DOHH2 (cell line): Measurements from ENCODE around the gene RECQL.

ENCODE experiments used
- H3F3A ChIP-seq: fragments of 200-600 bp; sonication (generic), shearing (Covaris generic); 2 replicates; pipeline ENCODE4 v1.6.0; 2016; ENCODE audit warnings: antibody characterized with exemption, mild to moderate bottlenecking; ENCODE audit not compliant: control insufficient read depth, insufficient read depth
- H3K27ac ChIP-seq: fragments of 200-600 bp; sonication (generic); 2 replicates; pipeline ENCODE4 v1.5.1; 2014; ENCODE audit warnings: low read depth, mild to moderate bottlenecking, low read length, moderate library complexity
- H3K27me3 ChIP-seq: fragments of 200-600 bp; sonication (generic); 2 replicates; pipeline ENCODE4 v1.6.1; 2014; ENCODE audit warnings: mild to moderate bottlenecking, low read length, mixed read lengths; ENCODE audit not compliant: control insufficient read depth
- H3K36me3 ChIP-seq: fragments of 200-600 bp; sonication (generic); 2 replicates; pipeline ENCODE4 v1.6.1; 2014; ENCODE audit warnings: mild to moderate bottlenecking, low read length, moderate library complexity, mixed read lengths; ENCODE audit not compliant: control insufficient read depth
- H3K4me1 ChIP-seq: fragments of 200-600 bp; sonication (generic); 2 replicates; pipeline ENCODE4 v1.6.1; 2014; ENCODE audit warnings: mild to moderate bottlenecking, low read length, mixed read lengths; ENCODE audit not compliant: control insufficient read depth
- H3K4me2 ChIP-seq: fragments of 200-600 bp; sonication (generic); 2 replicates; pipeline ENCODE4 v1.6.0; 2014; ENCODE audit warnings: mild to moderate bottlenecking, low read length, moderate library complexity
- H3K4me3 ChIP-seq: fragments of 200-600 bp; sonication (generic); 2 replicates; pipeline ENCODE4 v1.5.1; 2014; ENCODE audit warnings: mild to moderate bottlenecking, low read length, mixed read lengths
- H3K79me2 ChIP-seq: fragments of 200-600 bp; sonication (generic); 2 replicates; pipeline ENCODE4 v1.6.1; 2014; ENCODE audit warnings: mild to moderate bottlenecking, low read length, mixed read lengths; ENCODE audit not compliant: control insufficient read depth
- H3K9me2 ChIP-seq: fragments of 200-600 bp; sonication (generic); replicated peaks from 2 replicates; pipeline ENCODE4 v1.6.1; 2014; ENCODE audit warnings: mild to moderate bottlenecking, low read length, mixed read lengths; ENCODE audit not compliant: control insufficient read depth
- H3K9me3 ChIP-seq: fragments of 200-600 bp; sonication (generic); 2 replicates; pipeline ENCODE4 v1.6.1; 2014; ENCODE audit warnings: antibody characterized with exemption, low read length, mixed read lengths; ENCODE audit not compliant: control insufficient read depth, insufficient read depth
- H4K20me1 ChIP-seq: fragments of 200-600 bp; sonication (generic); 2 replicates; pipeline ENCODE4 v1.6.0; 2014; ENCODE audit warnings: low read depth, mild to moderate bottlenecking, antibody characterized with exemption, low read length, moderate library complexity; ENCODE audit not compliant: control insufficient read depth, insufficient read depth
- EZH2phosphoT487 ChIP-seq: fragments of 200-600 bp; sonication (generic); IDR thresholded peaks from 2 replicates; pipeline ENCODE4 v1.6.1; 2017; ENCODE audit warnings: borderline replicate concordance, mild to moderate bottlenecking, antibody characterized with exemption, low read length, moderate library complexity, mixed read lengths
- TF ChIP-seq, protein P1 (sequence below): fragments of 200-600 bp; sonication (generic); IDR thresholded peaks from one replicate; pipeline ENCODE4 v1.5.1; 2014; ENCODE audit warnings: antibody characterized with exemption, mild to moderate bottlenecking, low read depth, low read length; ENCODE audit not compliant: poor library complexity, severe bottlenecking

The RECQL gene

DNA sequence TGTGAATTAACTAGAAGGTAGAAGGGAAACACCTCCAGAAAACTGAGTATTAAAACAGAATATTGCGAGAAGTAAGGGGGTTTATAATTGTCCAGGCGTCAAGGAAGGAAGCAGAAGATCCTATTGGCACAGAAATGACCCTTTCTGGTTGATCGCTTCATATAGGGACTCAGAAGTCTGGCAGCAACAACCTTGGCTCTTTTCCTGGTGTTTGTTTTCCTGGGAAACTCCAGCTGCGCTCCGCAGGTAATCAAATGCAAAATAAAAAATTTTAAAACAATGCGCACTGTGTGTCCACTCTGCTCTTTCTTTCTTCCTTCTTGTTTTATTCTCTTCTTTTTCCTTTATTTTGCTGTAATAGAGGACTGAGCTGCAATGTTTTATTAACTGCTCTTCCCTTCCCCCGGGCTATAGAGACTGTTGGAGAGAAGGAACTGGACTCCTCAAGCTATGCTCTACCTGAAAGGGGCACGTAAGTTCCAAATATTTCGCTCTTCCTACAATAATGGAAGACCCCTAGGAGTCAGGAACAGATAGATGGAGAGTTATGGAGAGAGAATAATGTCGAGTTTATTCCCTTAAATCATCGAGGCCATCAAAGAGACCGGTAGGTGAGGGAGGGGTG is 25.4 kb upstream of the RECQL start:
- no peak overlapping the region for H3K27ac ChIP-seq
- H3K36me3 ChIP-seq = no peaks in the 10 kb centered on the region
- TF ChIP-seq EZH2phosphoT487 = no peak
- TF ChIP-seq, protein P1, sequence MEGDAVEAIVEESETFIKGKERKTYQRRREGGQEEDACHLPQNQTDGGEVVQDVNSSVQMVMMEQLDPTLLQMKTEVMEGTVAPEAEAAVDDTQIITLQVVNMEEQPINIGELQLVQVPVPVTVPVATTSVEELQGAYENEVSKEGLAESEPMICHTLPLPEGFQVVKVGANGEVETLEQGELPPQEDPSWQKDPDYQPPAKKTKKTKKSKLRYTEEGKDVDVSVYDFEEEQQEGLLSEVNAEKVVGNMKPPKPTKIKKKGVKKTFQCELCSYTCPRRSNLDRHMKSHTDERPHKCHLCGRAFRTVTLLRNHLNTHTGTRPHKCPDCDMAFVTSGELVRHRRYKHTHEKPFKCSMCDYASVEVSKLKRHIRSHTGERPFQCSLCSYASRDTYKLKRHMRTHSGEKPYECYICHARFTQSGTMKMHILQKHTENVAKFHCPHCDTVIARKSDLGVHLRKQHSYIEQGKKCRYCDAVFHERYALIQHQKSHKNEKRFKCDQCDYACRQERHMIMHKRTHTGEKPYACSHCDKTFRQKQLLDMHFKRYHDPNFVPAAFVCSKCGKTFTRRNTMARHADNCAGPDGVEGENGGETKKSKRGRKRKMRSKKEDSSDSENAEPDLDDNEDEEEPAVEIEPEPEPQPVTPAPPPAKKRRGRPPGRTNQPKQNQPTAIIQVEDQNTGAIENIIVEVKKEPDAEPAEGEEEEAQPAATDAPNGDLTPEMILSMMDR = no peak
- peak overlapping the region; percentile 81 for H3K4me3 ChIP-seq
- no peaks in the 10 kb centered on the region for H3K9me3 ChIP-seq
- peaks cover 32% of the 10 kb centered on the region for H3K4me1 ChIP-seq
- H4K20me1 ChIP-seq = no peaks in the 10 kb centered on the region
- no peaks in the 10 kb centered on the region for H3K9me2 ChIP-seq
- H3K27me3 ChIP-seq = peaks cover 18% of the 10 kb centered on the region
- H3K4me2 ChIP-seq = peak overlapping the region; percentile 96
- H3F3A ChIP-seq = no peaks in the 10 kb centered on the region
- no peaks in the 10 kb centered on the region for H3K79me2 ChIP-seq

DNA sequence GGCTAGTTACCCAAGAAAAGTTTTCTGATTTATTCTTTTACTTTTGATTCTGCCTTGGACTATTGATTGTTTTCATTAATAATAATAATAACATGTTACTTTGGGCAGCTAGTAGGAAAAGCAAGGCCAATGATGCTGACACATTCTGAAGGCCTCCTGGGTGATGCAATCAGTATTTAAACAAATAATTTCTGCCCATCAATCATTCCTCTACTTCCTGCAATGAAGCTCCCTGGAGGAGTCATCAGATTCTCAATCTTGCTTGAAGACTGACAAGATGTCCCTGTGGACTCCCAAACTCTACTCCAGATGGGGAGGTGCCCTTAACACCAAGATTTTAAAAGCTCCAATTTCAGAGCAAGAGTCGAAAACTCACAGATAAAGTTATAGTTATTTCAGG is 24.6 kb upstream of the RECQL start, which contains the start of gene SPX:
SPX (plus strand) TSS at position 244 of the 400 bp plus-strand sequence. CDS start 177 bp downstream, outside the sequence.
- Histone ChIP-seq H3K4me3 (peak within 1 kb of the TSS; percentile 81; the same call in 1 of the 2 replicates), H3F3A (no peaks in the 10 kb centered on the region), H3K27ac (no peak within 1 kb of the TSS), H3K9me2 (no peaks in the 10 kb centered on the region), H4K20me1 (no peaks in the 10 kb centered on the region), H3K36me3 (no peaks in the 10 kb centered on the region), H3K4me1 (peaks cover 32% of the 10 kb centered on the region), H3K27me3 (peaks cover 18% of the 10 kb centered on the region), H3K4me2 (peak within 1 kb of the TSS; percentile 96), H3K9me3 (no peaks in the 10 kb centered on the region), H3K79me2 (no peaks in the 10 kb centered on the region)
- no peak for TF ChIP-seq EZH2phosphoT487

DNA sequence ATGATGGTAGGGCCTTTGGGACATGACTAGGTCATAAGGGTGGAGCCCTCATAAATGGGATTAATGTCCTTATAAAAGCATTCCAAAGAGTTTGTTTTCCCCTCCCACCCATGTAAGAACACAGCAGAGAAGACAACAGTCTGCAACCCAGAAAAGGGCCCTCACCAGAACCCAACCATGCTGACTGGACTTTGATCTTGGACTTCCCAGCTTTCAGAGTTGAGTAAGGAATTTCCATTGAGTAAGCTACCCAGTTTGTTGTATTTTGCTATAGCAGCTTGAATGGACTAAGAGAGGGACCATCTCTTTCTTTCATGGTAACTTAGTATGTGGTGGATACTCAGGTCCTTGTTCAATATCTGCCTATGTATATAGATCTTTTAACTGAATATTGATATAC is 21.7 kb upstream of the RECQL start:
- H3K9me3 ChIP-seq = no peaks in the 10 kb centered on the region
- no peaks in the 10 kb centered on the region for H4K20me1 ChIP-seq
- no peaks in the 10 kb centered on the region for H3K79me2 ChIP-seq
- peaks cover 11% of the 10 kb centered on the region for H3K27me3 ChIP-seq
- H3K4me2 ChIP-seq = no peak overlapping the region
- H3K4me3 ChIP-seq = no peak overlapping the region
- TF ChIP-seq EZH2phosphoT487 = no peak
- TF ChIP-seq, protein P1 = no peak
- H3K36me3 ChIP-seq = no peaks in the 10 kb centered on the region
- peaks cover 17% of the 10 kb centered on the region for H3K4me1 ChIP-seq
- H3K9me2 ChIP-seq = no peaks in the 10 kb centered on the region
- no peak overlapping the region for H3K27ac ChIP-seq
- H3F3A ChIP-seq = no peaks in the 10 kb centered on the region

DNA sequence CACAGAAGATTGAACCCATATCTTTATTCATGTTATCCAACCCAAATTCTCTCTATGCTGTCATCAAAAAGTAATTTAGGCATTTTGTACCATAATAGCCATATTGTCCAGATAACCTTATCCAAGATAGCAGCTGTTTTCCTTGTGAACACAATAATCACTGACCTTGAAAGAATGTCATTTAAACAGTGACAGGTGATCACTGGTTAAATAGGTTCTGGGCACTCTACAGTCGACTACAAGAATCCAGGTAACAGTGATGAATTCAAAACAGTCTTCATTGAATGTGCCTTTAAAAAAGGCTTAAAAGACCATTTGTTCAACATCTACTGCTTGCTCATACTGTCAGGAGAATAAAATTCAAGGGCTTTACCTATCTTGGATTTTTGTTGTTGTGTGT is 20.1 kb upstream of the RECQL start:
- H3K4me3 ChIP-seq = no peak overlapping the region
- TF ChIP-seq, protein P1 = no peak
- TF ChIP-seq EZH2phosphoT487 = no peak

More for the DNA sequence above, 20.1 kb upstream of the RECQL start:
- H3K27me3 ChIP-seq = no peaks in the 10 kb centered on the region
- no peaks in the 10 kb centered on the region for H3K9me3 ChIP-seq
- H3K9me2 ChIP-seq = no peaks in the 10 kb centered on the region
- H3K27ac ChIP-seq = no peak overlapping the region
- peaks cover 7% of the 10 kb centered on the region for H3K36me3 ChIP-seq
- no peaks in the 10 kb centered on the region for H4K20me1 ChIP-seq
- H3K4me1 ChIP-seq = peaks cover 5% of the 10 kb centered on the region
- no peak overlapping the region for H3K4me2 ChIP-seq
- H3F3A ChIP-seq = no peaks in the 10 kb centered on the region
- no peaks in the 10 kb centered on the region for H3K79me2 ChIP-seq
